Caco-2 (cell line): ENCODE measurements around the gene PPP2R5D. TPM values are rescaled to one million over a fixed set of nuclear protein-coding genes. Genes with fewer than 3 reads are reported as not detected.
"Not testable (repeated sequence)": the region's sequence is repeated elsewhere in the genome, so short reads cannot be mapped to it uniquely, and the experiment has no call there.

Experiments
- BruUV-seq: library from RNA; stranded (reverse); fragments of 400-500 nt; replicated peaks from 2 replicates; lab custom pipeline; 2021; lab: Mats Ljungman, UMichigan
- CTCF ChIA-PET: fragments of 300-600 bp; sonication (Branson Sonifier 250); formaldehyde crosslinking; loops from one replicate; lab custom pipeline; 2022; ENCODE audit warnings: antibody characterized with exemption; lab: Charles Lee
- POLR2A ChIA-PET: fragments of 300-600 bp; sonication (Branson Sonifier 250); formaldehyde crosslinking; loops from one replicate; lab custom pipeline; 2022; ENCODE audit warnings: antibody characterized with exemption; lab: Charles Lee
- DNase-seq, 2 experiments: peaks; one replicate each; pipeline versions ENCODE4 v3.0.0 to v3.0.0-alpha.2; 2020 to 2022
- H3K27me3 ChIP-seq: replicated peaks from 2 replicates; pipeline ENCODE4 v1.6.0; 2011; ENCODE audit warnings: low read length; ENCODE audit not compliant: control insufficient read depth, insufficient read depth
- H3K36me3 ChIP-seq: 2 replicates; pipeline ENCODE4 v1.5.1; 2011; ENCODE audit warnings: low read length; ENCODE audit not compliant: control insufficient read depth, insufficient read depth
- H3K4me1 ChIP-seq: fragments of 250-450 bp; sonication (Bioruptor Pico); 2 replicates; pipeline ENCODE4 v1.5.1; 2020; ENCODE audit warnings: mild to moderate bottlenecking
- H3K4me3 ChIP-seq: 2 replicates; pipeline ENCODE4 v1.5.1; 2011; ENCODE audit warnings: low read depth, mild to moderate bottlenecking, control low read depth, low read length
- H3K9me3 ChIP-seq: fragments of 250-450 bp; sonication (Bioruptor Pico); 2 replicates; pipeline ENCODE4 v1.5.1; 2020; ENCODE audit warnings: mild to moderate bottlenecking, moderate library complexity
- H3K27ac Mint-ChIP-seq: one replicate; pipeline ENCODE4 v1.8.0; 2022; ENCODE audit warnings: mixed read lengths; ENCODE audit not compliant: unreplicated experiment
- H3K27me3 Mint-ChIP-seq: one replicate; pipeline ENCODE4 v1.8.0; 2022; ENCODE audit warnings: mixed read lengths; ENCODE audit not compliant: insufficient read depth, unreplicated experiment
- H3K36me3 Mint-ChIP-seq: one replicate; pipeline ENCODE4 v1.8.0; 2022; ENCODE audit warnings: mild to moderate bottlenecking, mixed read lengths; ENCODE audit not compliant: insufficient read depth, unreplicated experiment
- H3K4me1 Mint-ChIP-seq: one replicate; pipeline ENCODE4 v1.8.0; 2022; ENCODE audit warnings: low read depth, mixed read lengths; ENCODE audit not compliant: unreplicated experiment
- H3K4me3 Mint-ChIP-seq: one replicate; pipeline ENCODE4 v1.8.0; 2022; ENCODE audit warnings: mild to moderate bottlenecking, moderate library complexity, mixed read lengths; ENCODE audit not compliant: unreplicated experiment
- H3K9me3 Mint-ChIP-seq: one replicate; pipeline ENCODE4 v1.8.0; 2022; ENCODE audit warnings: mixed read lengths; ENCODE audit not compliant: unreplicated experiment
- intact Hi-C: fragments of 100-400 bp; cut with micrococcal nuclease; formaldehyde crosslinking; loops from one replicate; pipeline ENCODE4 v1.10.0; 2022; ENCODE audit not compliant: unreplicated experiment
- total RNA-seq: library from RNA; stranded (reverse); gene quantifications from 2 replicates; pipeline ENCODE4 v1.2.3, GENCODE V29; 2022
- TF ChIP-seq, protein P1 (sequence below), 2 experiments: fragments of 200-600 bp in 1 of 2; IDR thresholded peaks; 1 replicate in 1 of 2; 2 replicates in 1 of 2; pipeline versions ENCODE4 v1.5.1 to v1.8.0; 2011 to 2022; ENCODE audit warnings: antibody characterized with exemption in 1 of 2, control low read depth in 1 of 2, inconsistent platforms in 1 of 2, low read depth in 1 of 2, low read length in 1 of 2, mild to moderate bottlenecking in 1 of 2, moderate library complexity in 1 of 2; ENCODE audit not compliant: insufficient read depth in 1 of 2, severe bottlenecking in 1 of 2, unreplicated experiment in 1 of 2

The PPP2R5D gene
- total RNA-seq, 1 experiment from 2014 or later = 45.0 TPM

DNA sequence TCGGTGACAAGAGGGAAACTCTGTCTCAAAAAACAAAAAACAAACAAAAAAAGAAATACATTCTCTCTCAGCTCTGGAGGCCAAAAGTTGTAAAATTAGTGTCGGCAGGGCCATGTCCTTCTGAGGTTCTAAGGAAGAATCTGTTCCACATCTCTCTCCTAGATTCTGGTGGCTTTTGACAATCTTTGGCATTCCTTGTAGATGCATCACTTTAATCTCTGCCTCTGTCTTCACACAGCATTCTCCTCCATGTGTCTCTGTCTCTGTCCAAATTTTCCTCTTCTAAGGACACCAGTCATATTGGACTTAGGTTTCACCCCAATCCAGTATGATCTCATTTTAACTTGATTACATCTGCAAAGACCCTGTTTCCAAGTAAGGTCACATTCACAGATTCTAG lies 9.1 kb downstream of the PPP2R5D start:
- Histone ChIP-seq H3K4me3 (no peak overlapping the region), H3K36me3 (peaks cover 2% of the 10 kb centered on the region; the same call in 1 of the 2 replicates), H3K9me3 (no peaks in the 10 kb centered on the region), H3K4me1 (no peaks in the 10 kb centered on the region), H3K27me3 (no peaks in the 10 kb centered on the region)
- POLR2A ChIA-PET = no interaction called here
- Mint-ChIP-seq H3K27me3 (no peaks in the 10 kb centered on the region), H3K4me3 (no peak overlapping the region), H3K27ac (no peak overlapping the region), H3K4me1 (peaks cover 2% of the 10 kb centered on the region), H3K36me3 (peaks cover 20% of the 10 kb centered on the region), H3K9me3 (no peaks in the 10 kb centered on the region)
- TF ChIP-seq, protein P1, sequence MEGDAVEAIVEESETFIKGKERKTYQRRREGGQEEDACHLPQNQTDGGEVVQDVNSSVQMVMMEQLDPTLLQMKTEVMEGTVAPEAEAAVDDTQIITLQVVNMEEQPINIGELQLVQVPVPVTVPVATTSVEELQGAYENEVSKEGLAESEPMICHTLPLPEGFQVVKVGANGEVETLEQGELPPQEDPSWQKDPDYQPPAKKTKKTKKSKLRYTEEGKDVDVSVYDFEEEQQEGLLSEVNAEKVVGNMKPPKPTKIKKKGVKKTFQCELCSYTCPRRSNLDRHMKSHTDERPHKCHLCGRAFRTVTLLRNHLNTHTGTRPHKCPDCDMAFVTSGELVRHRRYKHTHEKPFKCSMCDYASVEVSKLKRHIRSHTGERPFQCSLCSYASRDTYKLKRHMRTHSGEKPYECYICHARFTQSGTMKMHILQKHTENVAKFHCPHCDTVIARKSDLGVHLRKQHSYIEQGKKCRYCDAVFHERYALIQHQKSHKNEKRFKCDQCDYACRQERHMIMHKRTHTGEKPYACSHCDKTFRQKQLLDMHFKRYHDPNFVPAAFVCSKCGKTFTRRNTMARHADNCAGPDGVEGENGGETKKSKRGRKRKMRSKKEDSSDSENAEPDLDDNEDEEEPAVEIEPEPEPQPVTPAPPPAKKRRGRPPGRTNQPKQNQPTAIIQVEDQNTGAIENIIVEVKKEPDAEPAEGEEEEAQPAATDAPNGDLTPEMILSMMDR (IDR thresholded peaks at IDR 0.05; ENCODE audit: insufficient read depth in 1 of 2, low read depth in 1 of 2, low read length in 1 of 2, severe bottlenecking in 1 of 2, unreplicated experiment in 1 of 2) = no peak
- no peak for DNase-seq
- CTCF ChIA-PET = interaction anchor here (0.7 kb wide), 1 partner anchor 23 kb away, joined by 3 read pairs; no protein-coding TSS in a partner anchor
- intact Hi-C loops = no loop called here
- no TSS peak for BruUV-seq

GRCh38 chr6:42996513-42996912 lies 12.1 kb downstream of the PPP2R5D start:
- Mint-ChIP-seq H3K27me3 (no peaks in the 10 kb centered on the region), H3K9me3 (no peaks in the 10 kb centered on the region), H3K36me3 (peaks cover 9% of the 10 kb centered on the region), H3K4me3 (no peak overlapping the region), H3K27ac (no peak overlapping the region), H3K4me1 (no peaks in the 10 kb centered on the region)
- BruUV-seq = no TSS peak
- H3K4me3 ChIP-seq = no peak overlapping the region
- no peaks in the 10 kb centered on the region for H3K36me3 ChIP-seq
- no peaks in the 10 kb centered on the region for H3K9me3 ChIP-seq
- no peaks in the 10 kb centered on the region for H3K4me1 ChIP-seq
- TF ChIP-seq, protein P1 (IDR thresholded peaks at IDR 0.05; ENCODE audit: insufficient read depth in 1 of 2, low read depth in 1 of 2, low read length in 1 of 2, severe bottlenecking in 1 of 2, unreplicated experiment in 1 of 2) = peak in 1 of 2 experiments; percentile 11
- no peaks in the 10 kb centered on the region for H3K27me3 ChIP-seq
- ChIA-PET POLR2A (interaction anchor here (1.0 kb wide), 1 partner anchor 12 kb away, joined by 3 read pairs; the partner anchor contains the start of gene PPP2R5D), CTCF (interaction anchor here (0.6 to 1.4 kb wide), 4 partner anchors 8 to 86 kb away, joined by 3 to 7 read pairs (median 6); partner anchors contain the start of genes KLHDC3 and MEA1)
- intact Hi-C loops = no loop called here
- DNase-seq = no peak

- H3K4me3 Mint-ChIP-seq, H3K36me3 ChIP-seq, H3K27me3 ChIP-seq, H3K36me3 Mint-ChIP-seq, H3K9me3 ChIP-seq, intact Hi-C loops, DNase-seq, H3K9me3 Mint-ChIP-seq, POLR2A ChIA-PET, H3K4me3 ChIP-seq, H3K4me1 ChIP-seq, H3K4me1 Mint-ChIP-seq, H3K27me3 Mint-ChIP-seq, BruUV-seq, H3K27ac Mint-ChIP-seq: not testable (repeated sequence)
- CTCF ChIA-PET = interaction anchor here (0.7 kb wide), 1 partner anchor 96 kb away, joined by 10 read pairs; no protein-coding TSS in a partner anchor
These were observed 13.8 kb downstream of the PPP2R5D start for GRCh38 chr6:42998205-42998604.
